ENCODE results near the gene C2CD5. TPM values are rescaled to one million over a fixed set of nuclear protein-coding genes. Genes with fewer than 3 reads are reported as not detected.

Gene C2CD5
- total and polyA plus RNA-seq, 8 donors: 12.2 to 79.1 (median 31.9) TPM

GRCh38 chr12:22435583-22435982 is 108.8 kb downstream of the C2CD5 start:
- Histone ChIP-seq H3K27ac (no peak overlapping the region), H3K4me1 (no peaks in the 10 kb centered on the region), H3K36me3 (no peaks in the 10 kb centered on the region), H3K9me3 (no peaks in the 10 kb centered on the region), H3K27me3 (no peaks in the 10 kb centered on the region), H3K4me3 (no peak overlapping the region)
- TF ChIP-seq POLR2AphosphoS5 (IDR thresholded peaks at IDR 0.05) (no peak), POLR2A (IDR thresholded peaks at IDR 0.05) (no peak), CTCF (IDR thresholded peaks at IDR 0.05) (no peak), EP300 (IDR thresholded peaks at IDR 0.05) (no peak)
- DNase-seq: no peak
- WGBS, 5 donors: 73 to 81% (median 77%) methylated on average over 3 of the region's 3 CpGs
- intact Hi-C loops (cut with DNase I; ENCODE audit: low total_unique reads): no loop called here

- Histone ChIP-seq H3K4me1 (no peaks in the 10 kb centered on the region), H3K36me3 (no peaks in the 10 kb centered on the region), H3K27me3 (no peaks in the 10 kb centered on the region), H3K4me3 (no peak overlapping the region), H3K27ac (no peak overlapping the region), H3K9me3 (no peaks in the 10 kb centered on the region)
- intact Hi-C loops (cut with DNase I; ENCODE audit: low total_unique reads): no loop called here
- WGBS, 5 donors: 62 to 83% (median 79%) methylated on average over 1 of the region's 1 CpG
- TF ChIP-seq POLR2AphosphoS5 (IDR thresholded peaks at IDR 0.05) (no peak), POLR2A (IDR thresholded peaks at IDR 0.05) (no peak), EP300 (IDR thresholded peaks at IDR 0.05) (no peak), CTCF (IDR thresholded peaks at IDR 0.05) (no peak)
- no peak for DNase-seq
Observed at GRCh38 chr12:22431693-22432251, 112.6 kb downstream of the C2CD5 start.

- Histone ChIP-seq H3K4me1 (peaks cover 0 to 31% (median 21%) of the 10 kb centered on the region in 4 donors), H3K36me3 (no peaks in the 10 kb centered on the region), H3K9me3 (no peaks in the 10 kb centered on the region), H3K4me3 (no peak overlapping the region), H3K27me3 (no peaks in the 10 kb centered on the region), H3K27ac (no peak overlapping the region)
- intact Hi-C loops (cut with DNase I; ENCODE audit: low total_unique reads): no loop called here
- TF ChIP-seq POLR2AphosphoS5 (IDR thresholded peaks at IDR 0.05): no peak
- TF ChIP-seq CTCF (IDR thresholded peaks at IDR 0.05): no peak
- no peak for TF ChIP-seq EP300 (IDR thresholded peaks at IDR 0.05)
- no peak for TF ChIP-seq POLR2A (IDR thresholded peaks at IDR 0.05)
- no peak for DNase-seq
Observed at GRCh38 chr12:22416801-22417200, 127.5 kb downstream of the C2CD5 start.

GRCh38 chr12:22415342-22416309 is 128.7 kb downstream of the C2CD5 start:
- Histone ChIP-seq H3K27me3 (no peaks in the 10 kb centered on the region), H3K4me3 (no peak overlapping the region), H3K4me1 (peaks cover 0 to 31% (median 21%) of the 10 kb centered on the region in 4 donors), H3K9me3 (no peaks in the 10 kb centered on the region), H3K36me3 (no peaks in the 10 kb centered on the region), H3K27ac (peak overlapping the region in 1 of 5 donors; percentile 4)
- DNase-seq: peak; percentile 35 to 54
- TF ChIP-seq EP300 (IDR thresholded peaks at IDR 0.05) (no peak), POLR2AphosphoS5 (IDR thresholded peaks at IDR 0.05) (peak in 2 of 3 donors; percentile 15 to 38)
- intact Hi-C loops (cut with DNase I; ENCODE audit: low total_unique reads): no loop called here
- 30 to 46% (median 35%) methylated on average over 4 of the region's 4 CpGs for WGBS, 5 donors

All from stomach (tissue), 9 donors.